HG03066 (cell line): Measurements from ENCODE around the gene UPK3B.
"Not testable (repeated sequence)": the region's sequence is repeated elsewhere in the genome, so short reads cannot be mapped to it uniquely, and the experiment has no call there.

Experiments
- ATAC-seq: cut with Tn5 transposase; IDR thresholded peaks from one replicate; pipeline ENCODE4 v1.9.1; 2021; ENCODE audit warnings: low read depth; ENCODE audit not compliant: unreplicated experiment

The UPK3B gene

DNA sequence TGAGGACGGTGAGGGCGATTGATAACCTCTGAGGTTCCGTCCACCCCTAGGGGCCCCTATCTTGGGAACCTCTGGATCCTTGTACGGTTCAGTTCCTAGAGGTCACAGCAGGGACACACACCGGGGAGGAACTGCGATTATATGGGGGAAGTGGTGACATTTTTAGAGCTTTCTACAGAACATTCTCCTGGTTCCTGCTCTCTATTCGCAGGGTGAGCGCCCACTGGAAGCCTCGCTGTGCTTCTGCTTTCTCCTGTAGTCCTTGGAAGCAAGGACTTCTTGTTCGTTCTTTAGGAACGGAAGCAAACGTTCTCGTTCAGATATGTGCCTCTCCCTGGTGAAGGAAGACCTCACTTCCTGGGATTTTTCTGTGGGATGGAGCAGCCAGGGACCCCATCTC lies 22.4 kb upstream of the UPK3B start:
- ATAC-seq: not testable (repeated sequence)

- not testable (repeated sequence) for ATAC-seq
These were observed 18.2 kb upstream of the UPK3B start for GRCh38 chr7:76492139-76492538.

DNA sequence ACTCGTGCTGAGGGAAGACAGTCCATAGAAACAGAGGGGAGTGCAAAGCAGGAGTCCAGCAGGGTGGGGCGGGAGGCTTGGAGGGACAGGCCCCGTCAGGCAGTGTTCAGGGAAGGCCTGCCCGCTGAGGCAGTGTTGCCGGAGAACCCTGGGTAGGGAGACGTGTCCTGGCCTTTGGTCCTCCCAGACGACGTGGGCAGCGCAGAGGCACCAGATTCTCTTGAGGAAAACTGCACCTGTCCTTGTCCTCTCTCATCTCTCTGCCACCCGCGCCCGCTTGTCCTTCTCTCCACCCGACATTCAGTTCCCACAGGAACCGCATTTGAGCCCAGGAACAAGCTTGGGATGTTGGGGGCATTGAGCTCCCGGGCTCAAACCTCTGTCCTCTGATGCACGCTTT lies 14.6 kb upstream of the UPK3B start:
- ATAC-seq: not testable (repeated sequence)

DNA sequence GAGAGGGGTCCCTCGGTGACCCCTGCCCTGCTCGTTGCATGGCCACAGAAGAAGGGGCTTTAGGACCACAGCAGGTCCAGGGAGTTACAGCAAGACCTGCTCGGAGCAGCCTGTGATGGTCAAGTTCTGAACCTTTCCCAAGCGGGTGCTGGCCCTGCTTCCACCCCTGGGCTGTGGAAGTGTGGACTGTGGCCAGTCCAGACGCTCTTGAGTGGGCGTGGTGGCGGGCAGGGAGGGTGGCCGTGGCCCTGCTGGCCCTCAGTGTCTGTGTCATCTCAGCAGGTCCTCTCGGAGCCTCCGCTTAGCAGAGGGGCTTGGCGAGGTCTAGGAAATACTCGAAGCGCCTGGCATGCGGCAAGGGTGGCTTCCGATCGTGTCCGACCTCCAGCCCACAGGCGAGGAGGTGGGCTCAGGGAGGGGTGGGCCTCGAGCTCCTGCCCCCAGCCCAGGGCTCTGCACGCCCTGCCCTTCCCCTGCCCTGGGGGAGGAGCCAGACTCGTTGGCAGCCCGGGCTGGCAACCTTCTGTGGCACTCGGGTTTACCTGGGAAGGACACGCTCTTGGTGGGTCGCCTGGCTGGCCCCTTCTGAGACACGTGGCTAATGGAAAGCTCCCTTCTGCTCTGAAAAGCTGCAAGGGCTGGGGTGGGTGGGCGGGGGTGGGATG lies 12.3 kb upstream of the UPK3B start:
- ATAC-seq: not testable (repeated sequence)

DNA sequence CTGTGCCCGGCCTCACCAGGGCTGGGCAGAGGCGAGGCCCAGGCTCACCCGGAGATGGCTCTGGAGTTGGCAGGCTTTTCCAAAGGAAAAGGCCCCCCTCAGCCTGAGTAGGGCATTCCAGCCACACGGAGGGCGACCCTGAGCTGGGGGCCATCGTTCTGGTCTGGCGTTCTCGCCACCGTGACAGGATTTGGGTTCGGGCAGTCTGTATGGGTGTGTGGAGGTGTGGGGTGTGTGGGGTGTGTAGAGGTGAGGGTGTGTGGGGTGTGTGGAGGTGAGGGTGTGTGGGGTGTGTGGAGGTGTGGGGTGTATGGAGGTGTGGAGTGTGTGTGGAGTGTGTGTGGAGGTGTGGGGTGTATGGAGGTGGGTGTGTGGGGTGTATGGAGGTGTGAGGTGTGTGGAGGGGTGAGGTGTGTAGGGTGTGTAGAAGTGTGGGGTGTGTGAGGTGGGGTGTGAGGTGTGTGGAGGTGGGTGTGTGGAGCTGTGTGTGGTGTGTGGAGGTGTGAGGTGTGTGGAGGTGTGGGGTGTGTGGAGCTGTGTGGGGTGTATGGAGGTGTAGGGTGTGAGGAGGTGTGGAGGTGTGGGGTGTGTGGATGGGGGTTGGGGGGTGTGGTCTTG lies 11.7 kb upstream of the UPK3B start:
- not testable (repeated sequence) for ATAC-seq

DNA sequence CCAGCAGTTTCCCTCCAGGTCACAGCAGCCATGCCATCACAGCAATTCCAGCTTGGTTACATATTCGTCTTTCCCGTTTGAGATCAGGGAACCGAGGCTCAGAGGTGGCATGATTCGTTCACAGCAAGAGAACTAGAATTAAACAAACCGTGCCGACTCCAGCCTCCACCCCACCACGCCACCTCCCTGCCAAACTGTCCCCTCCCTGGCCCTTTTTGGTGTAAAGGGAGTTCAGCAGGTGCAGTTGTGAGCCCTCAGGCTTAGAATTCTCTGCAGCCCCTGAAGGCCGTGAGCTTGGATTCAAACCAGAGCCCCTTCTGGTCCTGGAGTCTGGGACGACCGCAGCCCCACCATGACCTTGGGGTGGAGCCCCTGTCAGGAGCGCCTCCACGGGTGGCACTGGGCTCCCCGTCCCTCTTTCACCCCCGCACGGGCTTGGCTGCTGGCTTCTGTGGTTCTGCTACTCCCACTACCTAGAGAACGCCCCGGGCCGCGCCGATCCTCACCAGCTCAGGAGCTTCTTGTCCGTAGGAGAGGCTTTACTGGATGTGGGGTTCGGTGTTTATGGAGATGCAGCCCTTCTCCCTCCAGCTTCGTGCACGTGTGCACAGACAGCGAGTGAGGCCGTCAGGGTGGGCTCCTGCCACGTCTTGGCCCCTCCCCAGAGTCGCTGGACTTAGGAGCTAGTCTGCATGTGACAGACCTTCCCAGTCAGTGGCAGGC lies 11.0 kb upstream of the UPK3B start:
- ATAC-seq: not testable (repeated sequence)

DNA sequence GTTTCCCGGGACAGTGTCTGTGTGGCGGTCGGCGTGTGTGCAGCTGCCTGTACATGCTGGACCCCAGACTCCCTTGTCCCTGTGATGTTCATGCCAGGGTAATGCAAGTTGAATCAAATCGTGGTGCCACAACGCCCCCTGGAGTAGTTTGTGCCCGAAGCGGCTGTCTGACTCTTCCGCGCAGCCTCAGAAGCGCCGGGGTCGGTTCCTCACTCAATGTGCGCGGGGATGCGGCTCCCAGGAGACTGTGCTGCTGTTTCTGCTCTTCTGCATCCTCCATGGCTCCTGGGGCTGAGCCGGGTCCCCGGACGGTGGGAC lies 10.5 kb upstream of the UPK3B start:
- ATAC-seq: not testable (repeated sequence)

DNA sequence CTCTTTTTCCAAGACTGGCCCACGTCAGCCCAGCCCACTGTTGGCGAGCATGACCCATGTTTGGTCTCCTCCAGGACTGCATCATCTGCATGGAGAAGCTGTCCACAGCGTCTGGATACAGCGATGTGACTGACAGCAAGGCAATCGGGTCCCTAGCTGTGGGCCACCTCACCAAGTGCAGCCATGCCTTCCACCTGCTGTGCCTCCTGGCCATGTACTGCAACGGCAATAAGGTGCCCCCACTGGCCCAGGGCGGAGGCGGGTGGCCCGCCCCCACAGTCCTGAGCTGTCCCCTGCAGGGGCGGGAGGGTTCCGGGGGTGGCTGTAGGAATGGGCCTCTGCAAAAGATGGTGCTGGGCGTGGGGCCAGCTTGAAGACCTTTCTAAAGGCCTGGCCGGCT lies 8.1 kb upstream of the UPK3B start:
- ATAC-seq: not testable (repeated sequence)

GRCh38 chr7:76502836-76503235 lies 7.5 kb upstream of the UPK3B start:
- not testable (repeated sequence) for ATAC-seq

GRCh38 chr7:76503244-76503643 lies 7.1 kb upstream of the UPK3B start:
- not testable (repeated sequence) for ATAC-seq

GRCh38 chr7:76504351-76505167 lies 5.8 kb upstream of the UPK3B start:
- ATAC-seq: not testable (repeated sequence)

- ATAC-seq: no peak
These were observed 4.9 kb upstream of the UPK3B start for GRCh38 chr7:76505168-76506080.

GRCh38 chr7:76506081-76506440 lies 4.3 kb upstream of the UPK3B start:
- ATAC-seq: no peak

- not testable (repeated sequence) for ATAC-seq
These were observed 3.7 kb upstream of the UPK3B start for GRCh38 chr7:76506643-76507042.

DNA sequence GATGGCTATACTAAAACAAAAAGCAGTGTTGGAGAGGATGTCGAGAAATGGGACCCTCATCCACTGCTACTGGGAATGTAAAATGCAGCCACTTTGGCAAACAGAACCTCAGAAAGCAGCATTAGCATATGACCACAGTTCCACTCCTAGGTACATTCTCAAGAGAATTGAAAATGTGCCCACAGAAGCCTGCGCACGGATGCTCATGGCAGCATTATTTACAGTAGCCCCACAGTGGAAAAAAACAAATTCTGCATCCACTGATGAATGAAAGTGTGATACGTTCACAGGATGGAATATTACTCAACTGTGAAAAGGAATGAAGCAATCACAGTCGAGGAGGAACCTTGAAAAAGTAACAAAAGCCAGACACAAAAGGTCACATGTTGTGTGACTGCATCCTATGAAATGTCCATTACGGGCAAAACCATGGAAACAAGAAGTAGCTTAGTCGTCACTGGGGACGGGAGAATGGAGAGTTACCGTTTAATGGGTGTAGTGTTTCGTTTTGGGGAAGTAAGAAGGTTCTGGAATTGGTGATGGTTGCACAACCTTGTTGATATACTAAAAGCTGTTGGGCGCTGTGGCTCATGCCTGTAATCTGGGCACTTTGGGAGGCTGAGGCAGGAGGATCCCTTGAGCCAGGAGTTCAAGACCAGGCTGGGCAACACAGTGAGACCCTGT lies 2.5 kb upstream of the UPK3B start:
- ATAC-seq: no peak

- ATAC-seq: not testable (repeated sequence)
These were observed 1.0 kb downstream of the UPK3B start for GRCh38 chr7:76511200-76511910.

GRCh38 chr7:76511911-76512885 lies 1.8 kb downstream of the UPK3B start:
- ATAC-seq: not testable (repeated sequence)
